ENCODE measurements around the gene PADI3. TPM values are rescaled to one million over a fixed set of nuclear protein-coding genes. Genes with fewer than 3 reads are reported as not detected.

Gene PADI3
- total RNA-seq, 8 experiments from 2014 or later: 0.04 to 0.14 (median 0.12) TPM; not detected in 4

- Histone ChIP-seq H3K27ac (no peak overlapping the region), H3K4me3 (no peak overlapping the region), H3K4me1 (replicated peaks in 1 of 2) (peaks cover 4% of the 10 kb centered on the region in 2 donors)
- in situ Hi-C loops (cut with MboI; ENCODE audit: low pct_unique_long_range_greater_than_20kb in 2 of 9, low sequenced_read_pairs in 9 of 9, unreplicated experiment in 9 of 9): no loop called here
- WGBS, 10 experiments: 57 to 90% (median 80%) methylated on average over 1 to 6 of the region's 6 CpGs; no CpG with 5 or more reads in 3 of the 10 experiments
- ATAC-seq (replicated peaks in 6 of 8): no peak
Observed at GRCh38 chr1:17306407-17306806, 57.5 kb downstream of the PADI3 start.

GRCh38 chr1:17306921-17307320 is 58.0 kb downstream of the PADI3 start:
- Histone ChIP-seq H3K4me3 (no peak overlapping the region), H3K4me1 (replicated peaks in 1 of 2) (peaks cover 4% of the 10 kb centered on the region in 2 donors), H3K27ac (no peak overlapping the region)
- no peak for ATAC-seq (replicated peaks in 6 of 8)
- 0 to 61% (median 48%) methylated on average over 1 to 6 of the region's 6 CpGs; no CpG with 5 or more reads in 4 of the 10 experiments for WGBS, 10 experiments
- in situ Hi-C loops (cut with MboI; ENCODE audit: low pct_unique_long_range_greater_than_20kb in 2 of 9, low sequenced_read_pairs in 9 of 9, unreplicated experiment in 9 of 9): no loop called here

- H3K4me1 ChIP-seq (replicated peaks in 1 of 2): peaks cover 4% of the 10 kb centered on the region in 2 donors
- in situ Hi-C loops (cut with MboI; ENCODE audit: low pct_unique_long_range_greater_than_20kb in 2 of 9, low sequenced_read_pairs in 9 of 9, unreplicated experiment in 9 of 9): no loop called here
- ATAC-seq (replicated peaks in 6 of 8): no peak
- 0 to 100% (median 79%) methylated on average over 1 to 6 of the region's 6 CpGs; no CpG with 5 or more reads in 4 of the 10 experiments for WGBS, 10 experiments
- no peak overlapping the region for H3K27ac ChIP-seq
- H3K4me3 ChIP-seq: no peak overlapping the region
Observed at GRCh38 chr1:17307329-17307728, 58.4 kb downstream of the PADI3 start.

- 43 to 81% (median 48%) methylated on average over 2 to 7 of the region's 8 CpGs; no CpG with 5 or more reads in 6 of the 10 experiments for WGBS, 10 experiments
Observed at GRCh38 chr1:17307946-17308345, 59.0 kb downstream of the PADI3 start, which contains the start of gene PADI4. Gene PADI4 (plus strand): TSS chr1:17308197. CDS start chr1:17308223, 26 bp downstream.

GRCh38 chr1:17308593-17308992 is 59.7 kb downstream of the PADI3 start:
- peaks cover 4% of the 10 kb centered on the region in 2 donors for H3K4me1 ChIP-seq (replicated peaks in 1 of 2)
- 60 to 100% (median 78%) methylated on average over 1 to 4 of the region's 6 CpGs; no CpG with 5 or more reads in 6 of the 10 experiments for WGBS, 10 experiments
- ATAC-seq (replicated peaks in 6 of 8): no peak
- in situ Hi-C loops (cut with MboI; ENCODE audit: low pct_unique_long_range_greater_than_20kb in 2 of 9, low sequenced_read_pairs in 9 of 9, unreplicated experiment in 9 of 9): no loop called here
- no peak overlapping the region for H3K4me3 ChIP-seq
- no peak overlapping the region for H3K27ac ChIP-seq

More at GRCh38 chr1:17307946-17308345, 59.0 kb downstream of the PADI3 start, which contains the start of gene PADI4:
- no peak for ATAC-seq (replicated peaks in 6 of 8)
- no peak within 1 kb of the TSS for H3K27ac ChIP-seq
- no peak within 1 kb of the TSS for H3K4me3 ChIP-seq
- in situ Hi-C loops (cut with MboI; ENCODE audit: low pct_unique_long_range_greater_than_20kb in 2 of 9, low sequenced_read_pairs in 9 of 9, unreplicated experiment in 9 of 9): no loop called here
- H3K4me1 ChIP-seq (replicated peaks in 1 of 2): peaks cover 4% of the 10 kb centered on the region in 2 donors

- in situ Hi-C loops (cut with MboI; ENCODE audit: low pct_unique_long_range_greater_than_20kb in 2 of 9, low sequenced_read_pairs in 9 of 9, unreplicated experiment in 9 of 9): no loop called here
- peak in 4 of 8 experiments; percentile 33 to 71 (median 52) for ATAC-seq (replicated peaks in 6 of 8)
- Histone ChIP-seq H3K27ac (no peak overlapping the region), H3K4me1 (replicated peaks in 1 of 2) (peaks cover 3 to 4% of the 10 kb centered on the region in 2 donors), H3K4me3 (no peak overlapping the region)
- 8 to 72% (median 36%) methylated on average over 2 to 8 of the region's 8 CpGs; no CpG with 5 or more reads in 2 of the 10 experiments for WGBS, 10 experiments
Observed at GRCh38 chr1:17309426-17310067, 60.6 kb downstream of the PADI3 start.

- 17 to 100% (median 81%) methylated on average over 1 to 7 of the region's 7 CpGs; no CpG with 5 or more reads in 1 of the 10 experiments for WGBS, 10 experiments
- no peak overlapping the region for H3K4me3 ChIP-seq
- peaks cover 2 to 4% of the 10 kb centered on the region in 2 donors for H3K4me1 ChIP-seq (replicated peaks in 1 of 2)
- H3K27ac ChIP-seq: no peak overlapping the region
- no peak for ATAC-seq (replicated peaks in 6 of 8)
- in situ Hi-C loops (cut with MboI; ENCODE audit: low pct_unique_long_range_greater_than_20kb in 2 of 9, low sequenced_read_pairs in 9 of 9, unreplicated experiment in 9 of 9): no loop called here
Observed at GRCh38 chr1:17310068-17310640, 61.3 kb downstream of the PADI3 start.

GRCh38 chr1:17313530-17314309 is 64.8 kb downstream of the PADI3 start:
- no peak overlapping the region for H3K27ac ChIP-seq
- peak in 1 of 8 experiments; percentile 51 for ATAC-seq (replicated peaks in 6 of 8)
- H3K4me3 ChIP-seq: no peak overlapping the region
- peaks cover 2 to 4% of the 10 kb centered on the region in 2 donors for H3K4me1 ChIP-seq (replicated peaks in 1 of 2)
- in situ Hi-C loops (cut with MboI; ENCODE audit: low pct_unique_long_range_greater_than_20kb in 2 of 9, low sequenced_read_pairs in 9 of 9, unreplicated experiment in 9 of 9): no loop called here
- 23 to 92% (median 79%) methylated on average over 2 to 9 of the region's 9 CpGs; no CpG with 5 or more reads in 2 of the 10 experiments for WGBS, 10 experiments

- WGBS, 10 experiments: 65 to 88% (median 70%) methylated on average over 1 to 5 of the region's 9 CpGs; no CpG with 5 or more reads in 6 of the 10 experiments
- H3K4me3 ChIP-seq: no peak overlapping the region
- ATAC-seq (replicated peaks in 6 of 8): no peak
- peaks cover 0 to under 1% of the 10 kb centered on the region in 2 donors for H3K4me1 ChIP-seq (replicated peaks in 1 of 2)
- in situ Hi-C loops (cut with MboI; ENCODE audit: low pct_unique_long_range_greater_than_20kb in 2 of 9, low sequenced_read_pairs in 9 of 9, unreplicated experiment in 9 of 9): no loop called here
- H3K27ac ChIP-seq: no peak overlapping the region
Observed at GRCh38 chr1:17314491-17314971, 65.6 kb downstream of the PADI3 start.

- no peak for ATAC-seq (replicated peaks in 6 of 8)
- H3K4me3 ChIP-seq: no peak overlapping the region
- H3K4me1 ChIP-seq (replicated peaks in 1 of 2): no peaks in the 10 kb centered on the region
- WGBS, 10 experiments: 0 to 62% (median 50%) methylated on average over 1 to 6 of the region's 7 CpGs; no CpG with 5 or more reads in 1 of the 10 experiments
- H3K27ac ChIP-seq: no peak overlapping the region
- in situ Hi-C loops (cut with MboI; ENCODE audit: low pct_unique_long_range_greater_than_20kb in 2 of 9, low sequenced_read_pairs in 9 of 9, unreplicated experiment in 9 of 9): no loop called here
Observed at GRCh38 chr1:17315542-17316130, 66.7 kb downstream of the PADI3 start.

GRCh38 chr1:17316704-17317103 is 67.8 kb downstream of the PADI3 start:
- no peak for ATAC-seq (replicated peaks in 6 of 8)
- Histone ChIP-seq H3K4me1 (replicated peaks in 1 of 2) (no peaks in the 10 kb centered on the region), H3K4me3 (no peak overlapping the region), H3K27ac (no peak overlapping the region)
- in situ Hi-C loops (cut with MboI; ENCODE audit: low pct_unique_long_range_greater_than_20kb in 2 of 9, low sequenced_read_pairs in 9 of 9, unreplicated experiment in 9 of 9): no loop called here
- 53 to 100% (median 100%) methylated on average over 1 to 7 of the region's 9 CpGs; no CpG with 5 or more reads in 4 of the 10 experiments for WGBS, 10 experiments

- Histone ChIP-seq H3K27ac (no peak overlapping the region), H3K4me1 (replicated peaks in 1 of 2) (no peaks in the 10 kb centered on the region), H3K4me3 (no peak overlapping the region)
- no peak for ATAC-seq (replicated peaks in 6 of 8)
- 25 to 87% (median 58%) methylated on average over 2 to 6 of the region's 6 CpGs; no CpG with 5 or more reads in 2 of the 10 experiments for WGBS, 10 experiments
- in situ Hi-C loops (cut with MboI; ENCODE audit: low pct_unique_long_range_greater_than_20kb in 2 of 9, low sequenced_read_pairs in 9 of 9, unreplicated experiment in 9 of 9): no loop called here
Observed at GRCh38 chr1:17318262-17318661, 69.4 kb downstream of the PADI3 start.

Measured in motor neuron (in vitro differentiated cells).